Measurements from ENCODE around the gene PITX1. TPM values are rescaled to one million over a fixed set of nuclear protein-coding genes. Genes with fewer than 3 reads are reported as not detected.
"Not testable (repeated sequence)": the region's sequence is repeated elsewhere in the genome, so short reads cannot be mapped to it uniquely, and the experiment has no call there.

Gene PITX1
- total and polyA plus RNA-seq, 2 donors (not counting 1 experiment from before 2014, with no cell fraction given), result 1.7 to 3.1 TPM

GRCh38 chr5:135007305-135007704 is 26.7 kb downstream of the PITX1 start:
- H2AFZ ChIP-seq (ENCODE audit: low read length), result no peak overlapping the region
- no peak overlapping the region for H3K4me3 ChIP-seq (replicated peaks in 1 of 4; ENCODE audit: control extremely low read depth in 1 of 4, insufficient read depth in 1 of 4, low read depth in 3 of 4, low read length in 4 of 4)
- H3K9me3 ChIP-seq (ENCODE audit: control insufficient read depth, insufficient read depth, low read depth, low read length), result no peaks in the 10 kb centered on the region
- H3K27ac ChIP-seq (ENCODE audit: insufficient read depth, low read length), result no peak overlapping the region
- DNase-seq (ENCODE audit: low read depth in 2 of 2), result no peak
- H4K20me1 ChIP-seq (ENCODE audit: control insufficient read depth, extremely low read depth, insufficient read depth, low read length), result no peaks in the 10 kb centered on the region
- no peaks in the 10 kb centered on the region for H3K79me2 ChIP-seq (ENCODE audit: control insufficient read depth, insufficient read depth, low read length)
- no peak overlapping the region for H3K9ac ChIP-seq (ENCODE audit: insufficient read depth, low read length)
- H3K27me3 ChIP-seq (ENCODE audit: control insufficient read depth, insufficient read depth, low read length), result no peaks in the 10 kb centered on the region
- H3K4me2 ChIP-seq (ENCODE audit: extremely low read depth, insufficient read depth, low read length), result no peak overlapping the region
- no peak for TF ChIP-seq EZH2 (IDR thresholded peaks at IDR 0.05; ENCODE audit: low read length, missing control alignments)
- no peak for TF ChIP-seq CTCF (conservative IDR thresholded peaks at IDR 0.05 in 1 of 2, IDR thresholded peaks at IDR 0.05 in 1 of 2; ENCODE audit: low read depth in 1 of 2, low read length in 2 of 2)
- no peaks in the 10 kb centered on the region for H3K36me3 ChIP-seq (ENCODE audit: control insufficient read depth, insufficient read depth, low read length)
- no peaks in the 10 kb centered on the region for H3K4me1 ChIP-seq (ENCODE audit: control insufficient read depth, extremely low read depth, insufficient read depth, low read length)

GRCh38 chr5:135005076-135005475 is 29.0 kb downstream of the PITX1 start:
- H3K4me3 ChIP-seq (replicated peaks in 1 of 4; ENCODE audit: control extremely low read depth in 1 of 4, insufficient read depth in 1 of 4, low read depth in 3 of 4, low read length in 4 of 4), result no peak overlapping the region
- H3K27ac ChIP-seq (ENCODE audit: insufficient read depth, low read length), result no peak overlapping the region
- no peaks in the 10 kb centered on the region for H3K36me3 ChIP-seq (ENCODE audit: control insufficient read depth, insufficient read depth, low read length)
- H3K9me3 ChIP-seq (ENCODE audit: control insufficient read depth, insufficient read depth, low read depth, low read length), result no peaks in the 10 kb centered on the region
- TF ChIP-seq EZH2 (IDR thresholded peaks at IDR 0.05; ENCODE audit: low read length, missing control alignments) (no peak), CTCF (conservative IDR thresholded peaks at IDR 0.05 in 1 of 2, IDR thresholded peaks at IDR 0.05 in 1 of 2; ENCODE audit: low read depth in 1 of 2, low read length in 2 of 2) (no peak)
- H3K27me3 ChIP-seq (ENCODE audit: control insufficient read depth, insufficient read depth, low read length), result no peaks in the 10 kb centered on the region
- no peaks in the 10 kb centered on the region for H4K20me1 ChIP-seq (ENCODE audit: control insufficient read depth, extremely low read depth, insufficient read depth, low read length)
- DNase-seq (ENCODE audit: low read depth in 2 of 2), result no peak
- H3K9ac ChIP-seq (ENCODE audit: insufficient read depth, low read length), result no peak overlapping the region
- no peak overlapping the region for H2AFZ ChIP-seq (ENCODE audit: low read length)
- no peak overlapping the region for H3K4me2 ChIP-seq (ENCODE audit: extremely low read depth, insufficient read depth, low read length)
- no peaks in the 10 kb centered on the region for H3K79me2 ChIP-seq (ENCODE audit: control insufficient read depth, insufficient read depth, low read length)
- no peaks in the 10 kb centered on the region for H3K4me1 ChIP-seq (ENCODE audit: control insufficient read depth, extremely low read depth, insufficient read depth, low read length)

GRCh38 chr5:135004376-135004775 is 29.7 kb downstream of the PITX1 start:
- DNase-seq (ENCODE audit: low read depth in 2 of 2), result no peak
- no peaks in the 10 kb centered on the region for H4K20me1 ChIP-seq (ENCODE audit: control insufficient read depth, extremely low read depth, insufficient read depth, low read length)
- no peaks in the 10 kb centered on the region for H3K4me1 ChIP-seq (ENCODE audit: control insufficient read depth, extremely low read depth, insufficient read depth, low read length)
- no peak overlapping the region for H2AFZ ChIP-seq (ENCODE audit: low read length)
- no peak overlapping the region for H3K4me2 ChIP-seq (ENCODE audit: extremely low read depth, insufficient read depth, low read length)
- TF ChIP-seq CTCF (conservative IDR thresholded peaks at IDR 0.05 in 1 of 2, IDR thresholded peaks at IDR 0.05 in 1 of 2; ENCODE audit: low read depth in 1 of 2, low read length in 2 of 2), result no peak
- TF ChIP-seq EZH2 (IDR thresholded peaks at IDR 0.05; ENCODE audit: low read length, missing control alignments), result no peak
- no peaks in the 10 kb centered on the region for H3K9me3 ChIP-seq (ENCODE audit: control insufficient read depth, insufficient read depth, low read depth, low read length)
- H3K4me3 ChIP-seq (replicated peaks in 1 of 4; ENCODE audit: control extremely low read depth in 1 of 4, insufficient read depth in 1 of 4, low read depth in 3 of 4, low read length in 4 of 4), result no peak overlapping the region
- no peaks in the 10 kb centered on the region for H3K79me2 ChIP-seq (ENCODE audit: control insufficient read depth, insufficient read depth, low read length)
- no peaks in the 10 kb centered on the region for H3K36me3 ChIP-seq (ENCODE audit: control insufficient read depth, insufficient read depth, low read length)
- no peak overlapping the region for H3K9ac ChIP-seq (ENCODE audit: insufficient read depth, low read length)
- no peaks in the 10 kb centered on the region for H3K27me3 ChIP-seq (ENCODE audit: control insufficient read depth, insufficient read depth, low read length)
- H3K27ac ChIP-seq (ENCODE audit: insufficient read depth, low read length), result no peak overlapping the region

GRCh38 chr5:134998068-134998467 is 36.0 kb downstream of the PITX1 start:
- DNase-seq (ENCODE audit: low read depth in 2 of 2); H3K79me2 ChIP-seq (ENCODE audit: control insufficient read depth, insufficient read depth, low read length); H3K9ac ChIP-seq (ENCODE audit: insufficient read depth, low read length): not testable (repeated sequence)

More at GRCh38 chr5:134998068-134998467, 36.0 kb downstream of the PITX1 start:
- not testable (repeated sequence) for H3K4me2 ChIP-seq (ENCODE audit: extremely low read depth, insufficient read depth, low read length); H3K9me3 ChIP-seq (ENCODE audit: control insufficient read depth, insufficient read depth, low read depth, low read length); H4K20me1 ChIP-seq (ENCODE audit: control insufficient read depth, extremely low read depth, insufficient read depth, low read length); H3K27ac ChIP-seq (ENCODE audit: insufficient read depth, low read length); H3K4me3 ChIP-seq (replicated peaks in 1 of 4; ENCODE audit: control extremely low read depth in 1 of 4, insufficient read depth in 1 of 4, low read depth in 3 of 4, low read length in 4 of 4); H2AFZ ChIP-seq (ENCODE audit: low read length); H3K4me1 ChIP-seq (ENCODE audit: control insufficient read depth, extremely low read depth, insufficient read depth, low read length); H3K27me3 ChIP-seq (ENCODE audit: control insufficient read depth, insufficient read depth, low read length); H3K36me3 ChIP-seq (ENCODE audit: control insufficient read depth, insufficient read depth, low read length)

Measured in fibroblast of lung (primary cell).